Ovary (tissue), 3 donors: ENCODE measurements around the gene CALML5.

ENCODE experiments used
- EP300 ChIP-seq: sonication (generic); formaldehyde crosslinking; IDR thresholded peaks from one replicate; pipeline ENCODE4 v1.6.1; 2017; ENCODE audit warnings: antibody characterized with exemption
- TF ChIP-seq, protein P1 (sequence below), 3 donors: fragments of 450-650 bp in 2 of 3; fragments of 200-600 bp in 1 of 3; IDR thresholded peaks; one replicate each; pipeline versions ENCODE4 v1.5.1 to v1.8.0; 2016 to 2022; ENCODE audit warnings: antibody characterized with exemption in 3 of 3, mild to moderate bottlenecking in 1 of 3
- donor health status: DM: no; HTN: no; CAD: no.

DNA sequence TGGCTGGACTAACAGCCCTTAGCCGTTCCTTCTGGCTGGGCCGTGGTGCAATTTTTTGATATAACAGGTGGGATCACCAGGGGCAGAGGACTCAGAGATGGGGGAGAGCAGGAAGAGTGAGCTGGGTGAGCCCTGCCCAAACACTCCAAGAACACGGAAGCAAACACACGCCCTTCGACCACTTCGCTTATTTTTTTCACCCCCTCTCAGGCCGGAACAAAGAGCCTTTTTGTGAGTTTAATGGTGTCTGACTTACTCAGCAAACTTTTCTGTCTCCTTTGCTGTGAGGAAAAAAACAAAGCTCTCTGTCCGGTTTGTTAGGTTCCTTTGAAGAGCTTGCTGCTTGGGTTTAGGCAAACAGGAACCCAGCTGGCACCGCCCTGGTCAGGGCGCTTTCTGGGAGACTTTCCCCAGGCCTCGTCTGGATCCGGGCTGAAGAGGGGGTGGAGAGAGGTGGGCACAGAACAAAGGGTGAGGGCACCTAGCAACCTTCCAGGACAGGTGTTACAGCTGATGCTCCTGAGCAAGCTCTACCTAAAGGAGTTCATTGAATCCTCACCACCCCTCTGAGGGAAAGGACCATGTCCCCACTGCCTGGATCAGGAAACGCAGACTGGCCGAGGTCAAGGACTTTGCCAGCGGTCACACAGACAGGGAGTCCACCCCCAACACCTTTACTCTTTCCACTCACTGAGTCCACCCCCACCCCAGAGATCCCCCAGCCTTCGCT is 48.7 kb upstream of the CALML5 start:
- TF ChIP-seq, protein P1, sequence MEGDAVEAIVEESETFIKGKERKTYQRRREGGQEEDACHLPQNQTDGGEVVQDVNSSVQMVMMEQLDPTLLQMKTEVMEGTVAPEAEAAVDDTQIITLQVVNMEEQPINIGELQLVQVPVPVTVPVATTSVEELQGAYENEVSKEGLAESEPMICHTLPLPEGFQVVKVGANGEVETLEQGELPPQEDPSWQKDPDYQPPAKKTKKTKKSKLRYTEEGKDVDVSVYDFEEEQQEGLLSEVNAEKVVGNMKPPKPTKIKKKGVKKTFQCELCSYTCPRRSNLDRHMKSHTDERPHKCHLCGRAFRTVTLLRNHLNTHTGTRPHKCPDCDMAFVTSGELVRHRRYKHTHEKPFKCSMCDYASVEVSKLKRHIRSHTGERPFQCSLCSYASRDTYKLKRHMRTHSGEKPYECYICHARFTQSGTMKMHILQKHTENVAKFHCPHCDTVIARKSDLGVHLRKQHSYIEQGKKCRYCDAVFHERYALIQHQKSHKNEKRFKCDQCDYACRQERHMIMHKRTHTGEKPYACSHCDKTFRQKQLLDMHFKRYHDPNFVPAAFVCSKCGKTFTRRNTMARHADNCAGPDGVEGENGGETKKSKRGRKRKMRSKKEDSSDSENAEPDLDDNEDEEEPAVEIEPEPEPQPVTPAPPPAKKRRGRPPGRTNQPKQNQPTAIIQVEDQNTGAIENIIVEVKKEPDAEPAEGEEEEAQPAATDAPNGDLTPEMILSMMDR (IDR thresholded peaks at IDR 0.05) = no peak
- no peak for TF ChIP-seq EP300
